ENCODE measurements around the gene ALPG. TPM values are rescaled to one million over a fixed set of nuclear protein-coding genes. Genes with fewer than 3 reads are reported as not detected.

The ALPG gene
- total and polyA plus RNA-seq, 4 donors, result not detected

DNA sequence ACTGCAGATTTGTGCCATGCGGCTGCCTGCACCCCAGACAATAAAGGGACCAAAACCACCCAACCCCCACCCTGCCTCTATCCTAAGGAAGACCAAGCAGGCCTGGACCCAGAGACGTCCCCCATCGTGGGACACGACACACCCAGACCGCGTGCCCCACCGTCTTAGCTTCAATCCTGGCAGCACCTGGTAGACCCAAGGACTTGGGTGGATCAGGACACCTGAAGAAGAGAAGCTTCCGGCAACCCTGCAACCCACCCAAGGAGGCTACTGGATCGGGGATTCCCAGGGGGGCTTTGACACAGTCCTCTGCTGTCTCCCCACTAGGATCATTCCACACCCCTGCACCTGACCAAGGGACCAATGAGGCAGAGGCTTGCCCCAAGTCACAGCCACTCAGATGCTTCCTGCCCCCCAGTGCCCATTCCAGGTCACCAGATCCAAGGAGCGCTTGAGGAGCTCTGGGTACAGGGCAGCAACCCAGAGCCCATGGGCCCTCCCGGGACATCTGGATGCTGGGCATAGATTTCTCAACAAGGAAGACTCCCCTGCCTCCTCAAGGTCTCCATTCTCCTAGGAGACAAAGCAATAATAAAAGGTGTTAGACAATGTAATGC is 52.9 kb downstream of the ALPG start:
- Histone ChIP-seq H3K9me3 (ENCODE audit: control insufficient read depth in 4 of 4, low read length in 3 of 4) (peaks cover 0 to 1% (median 0%) of the 10 kb centered on the region in 4 donors), H3K36me3 (ENCODE audit: control insufficient read depth in 4 of 4, insufficient read depth in 3 of 4, low read depth in 1 of 4, low read length in 3 of 4) (no peaks in the 10 kb centered on the region), H3K27ac (ENCODE audit: low read depth in 1 of 2, low read length in 2 of 2) (no peak overlapping the region), H3K9ac (ENCODE audit: low read depth in 1 of 2, low read length in 2 of 2) (no peak overlapping the region), H3K4me1 (ENCODE audit: control insufficient read depth in 4 of 4, insufficient read depth in 4 of 4, low read length in 3 of 4) (no peaks in the 10 kb centered on the region), H3K27me3 (ENCODE audit: control insufficient read depth in 4 of 4, insufficient read depth in 4 of 4, low read length in 3 of 4) (peaks cover 0 to 7% (median 2%) of the 10 kb centered on the region in 4 donors), H3K4me3 (ENCODE audit: low read depth in 1 of 3, low read length in 3 of 3) (no peak overlapping the region)
- whole genome bisulfite sequencing, result 77% methylated on average over 11 of the region's 11 CpGs
- TF ChIP-seq, protein P1, sequence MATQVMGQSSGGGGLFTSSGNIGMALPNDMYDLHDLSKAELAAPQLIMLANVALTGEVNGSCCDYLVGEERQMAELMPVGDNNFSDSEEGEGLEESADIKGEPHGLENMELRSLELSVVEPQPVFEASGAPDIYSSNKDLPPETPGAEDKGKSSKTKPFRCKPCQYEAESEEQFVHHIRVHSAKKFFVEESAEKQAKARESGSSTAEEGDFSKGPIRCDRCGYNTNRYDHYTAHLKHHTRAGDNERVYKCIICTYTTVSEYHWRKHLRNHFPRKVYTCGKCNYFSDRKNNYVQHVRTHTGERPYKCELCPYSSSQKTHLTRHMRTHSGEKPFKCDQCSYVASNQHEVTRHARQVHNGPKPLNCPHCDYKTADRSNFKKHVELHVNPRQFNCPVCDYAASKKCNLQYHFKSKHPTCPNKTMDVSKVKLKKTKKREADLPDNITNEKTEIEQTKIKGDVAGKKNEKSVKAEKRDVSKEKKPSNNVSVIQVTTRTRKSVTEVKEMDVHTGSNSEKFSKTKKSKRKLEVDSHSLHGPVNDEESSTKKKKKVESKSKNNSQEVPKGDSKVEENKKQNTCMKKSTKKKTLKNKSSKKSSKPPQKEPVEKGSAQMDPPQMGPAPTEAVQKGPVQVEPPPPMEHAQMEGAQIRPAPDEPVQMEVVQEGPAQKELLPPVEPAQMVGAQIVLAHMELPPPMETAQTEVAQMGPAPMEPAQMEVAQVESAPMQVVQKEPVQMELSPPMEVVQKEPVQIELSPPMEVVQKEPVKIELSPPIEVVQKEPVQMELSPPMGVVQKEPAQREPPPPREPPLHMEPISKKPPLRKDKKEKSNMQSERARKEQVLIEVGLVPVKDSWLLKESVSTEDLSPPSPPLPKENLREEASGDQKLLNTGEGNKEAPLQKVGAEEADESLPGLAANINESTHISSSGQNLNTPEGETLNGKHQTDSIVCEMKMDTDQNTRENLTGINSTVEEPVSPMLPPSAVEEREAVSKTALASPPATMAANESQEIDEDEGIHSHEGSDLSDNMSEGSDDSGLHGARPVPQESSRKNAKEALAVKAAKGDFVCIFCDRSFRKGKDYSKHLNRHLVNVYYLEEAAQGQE (IDR thresholded peaks at IDR 0.05), result no peak
- TF ChIP-seq TAF1 (conservative IDR thresholded peaks at IDR 0.05) (no peak), HNF4G (IDR thresholded peaks at IDR 0.05) (no peak), YY1 (IDR thresholded peaks at IDR 0.05) (no peak), JUND (IDR thresholded peaks at IDR 0.05) (no peak), EGR1 (IDR thresholded peaks at IDR 0.05; ENCODE audit: low read depth in 2 of 2) (no peak), FOXA2 (IDR thresholded peaks at IDR 0.05) (no peak)
- TF ChIP-seq, protein P2, sequence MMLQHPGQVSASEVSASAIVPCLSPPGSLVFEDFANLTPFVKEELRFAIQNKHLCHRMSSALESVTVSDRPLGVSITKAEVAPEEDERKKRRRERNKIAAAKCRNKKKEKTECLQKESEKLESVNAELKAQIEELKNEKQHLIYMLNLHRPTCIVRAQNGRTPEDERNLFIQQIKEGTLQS (IDR thresholded peaks at IDR 0.05), result no peak
- TF ChIP-seq, protein P3, sequence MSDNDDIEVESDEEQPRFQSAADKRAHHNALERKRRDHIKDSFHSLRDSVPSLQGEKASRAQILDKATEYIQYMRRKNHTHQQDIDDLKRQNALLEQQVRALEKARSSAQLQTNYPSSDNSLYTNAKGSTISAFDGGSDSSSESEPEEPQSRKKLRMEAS (IDR thresholded peaks at IDR 0.05), result no peak
- no peak for DNase-seq (ENCODE audit: low spot score)

DNA sequence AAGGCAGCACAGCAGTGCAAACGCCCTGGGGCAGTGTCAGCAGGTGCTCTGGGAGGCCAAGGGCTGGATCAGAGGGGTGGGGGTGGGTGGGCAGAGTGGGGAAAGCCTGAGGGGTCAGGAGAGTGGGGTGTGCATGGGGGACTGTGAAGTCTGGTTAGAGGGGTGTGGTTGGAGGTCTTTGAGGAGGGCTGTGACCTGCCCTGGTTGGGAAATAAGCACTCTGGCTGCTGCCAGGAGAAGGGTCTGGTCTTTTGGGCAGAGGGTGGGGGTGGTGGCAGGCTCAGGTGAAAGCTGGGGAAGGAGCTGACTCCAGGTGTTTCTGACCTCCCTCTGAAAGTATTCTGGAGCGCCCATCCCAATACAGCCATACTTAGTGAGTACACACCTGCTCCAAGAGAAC is 53.5 kb downstream of the ALPG start:
- WGBS, result 63% methylated on average over 2 of the region's 2 CpGs
- Histone ChIP-seq H3K4me1 (ENCODE audit: control insufficient read depth in 4 of 4, insufficient read depth in 4 of 4, low read length in 3 of 4) (no peaks in the 10 kb centered on the region), H3K4me3 (ENCODE audit: low read depth in 1 of 3, low read length in 3 of 3) (no peak overlapping the region), H3K27me3 (ENCODE audit: control insufficient read depth in 4 of 4, insufficient read depth in 4 of 4, low read length in 3 of 4) (peaks cover 0 to 7% (median 2%) of the 10 kb centered on the region in 4 donors), H3K9ac (ENCODE audit: low read depth in 1 of 2, low read length in 2 of 2) (no peak overlapping the region), H3K36me3 (ENCODE audit: control insufficient read depth in 4 of 4, insufficient read depth in 3 of 4, low read depth in 1 of 4, low read length in 3 of 4) (no peaks in the 10 kb centered on the region), H3K27ac (ENCODE audit: low read depth in 1 of 2, low read length in 2 of 2) (no peak overlapping the region), H3K9me3 (ENCODE audit: control insufficient read depth in 4 of 4, low read length in 3 of 4) (peaks cover 0 to 1% (median 0%) of the 10 kb centered on the region in 4 donors)
- DNase-seq (ENCODE audit: low spot score), result no peak
- no peak for TF ChIP-seq TAF1 (conservative IDR thresholded peaks at IDR 0.05)
- TF ChIP-seq SP1 (IDR thresholded peaks at IDR 0.05), result no peak
- TF ChIP-seq, protein P4, sequence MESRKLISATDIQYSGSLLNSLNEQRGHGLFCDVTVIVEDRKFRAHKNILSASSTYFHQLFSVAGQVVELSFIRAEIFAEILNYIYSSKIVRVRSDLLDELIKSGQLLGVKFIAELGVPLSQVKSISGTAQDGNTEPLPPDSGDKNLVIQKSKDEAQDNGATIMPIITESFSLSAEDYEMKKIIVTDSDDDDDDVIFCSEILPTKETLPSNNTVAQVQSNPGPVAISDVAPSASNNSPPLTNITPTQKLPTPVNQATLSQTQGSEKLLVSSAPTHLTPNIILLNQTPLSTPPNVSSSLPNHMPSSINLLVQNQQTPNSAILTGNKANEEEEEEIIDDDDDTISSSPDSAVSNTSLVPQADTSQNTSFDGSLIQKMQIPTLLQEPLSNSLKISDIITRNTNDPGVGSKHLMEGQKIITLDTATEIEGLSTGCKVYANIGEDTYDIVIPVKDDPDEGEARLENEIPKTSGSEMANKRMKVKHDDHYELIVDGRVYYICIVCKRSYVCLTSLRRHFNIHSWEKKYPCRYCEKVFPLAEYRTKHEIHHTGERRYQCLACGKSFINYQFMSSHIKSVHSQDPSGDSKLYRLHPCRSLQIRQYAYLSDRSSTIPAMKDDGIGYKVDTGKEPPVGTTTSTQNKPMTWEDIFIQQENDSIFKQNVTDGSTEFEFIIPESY (IDR thresholded peaks at IDR 0.05), result no peak
- no peak for TF ChIP-seq HNF4G (IDR thresholded peaks at IDR 0.05)
- TF ChIP-seq, protein P3 (IDR thresholded peaks at IDR 0.05), result no peak
- no peak for TF ChIP-seq YY1 (IDR thresholded peaks at IDR 0.05)
- TF ChIP-seq FOXA1 (IDR thresholded peaks at IDR 0.05), result no peak
- TF ChIP-seq, protein P5, sequence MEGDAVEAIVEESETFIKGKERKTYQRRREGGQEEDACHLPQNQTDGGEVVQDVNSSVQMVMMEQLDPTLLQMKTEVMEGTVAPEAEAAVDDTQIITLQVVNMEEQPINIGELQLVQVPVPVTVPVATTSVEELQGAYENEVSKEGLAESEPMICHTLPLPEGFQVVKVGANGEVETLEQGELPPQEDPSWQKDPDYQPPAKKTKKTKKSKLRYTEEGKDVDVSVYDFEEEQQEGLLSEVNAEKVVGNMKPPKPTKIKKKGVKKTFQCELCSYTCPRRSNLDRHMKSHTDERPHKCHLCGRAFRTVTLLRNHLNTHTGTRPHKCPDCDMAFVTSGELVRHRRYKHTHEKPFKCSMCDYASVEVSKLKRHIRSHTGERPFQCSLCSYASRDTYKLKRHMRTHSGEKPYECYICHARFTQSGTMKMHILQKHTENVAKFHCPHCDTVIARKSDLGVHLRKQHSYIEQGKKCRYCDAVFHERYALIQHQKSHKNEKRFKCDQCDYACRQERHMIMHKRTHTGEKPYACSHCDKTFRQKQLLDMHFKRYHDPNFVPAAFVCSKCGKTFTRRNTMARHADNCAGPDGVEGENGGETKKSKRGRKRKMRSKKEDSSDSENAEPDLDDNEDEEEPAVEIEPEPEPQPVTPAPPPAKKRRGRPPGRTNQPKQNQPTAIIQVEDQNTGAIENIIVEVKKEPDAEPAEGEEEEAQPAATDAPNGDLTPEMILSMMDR (IDR thresholded peaks at IDR 0.05; ENCODE audit: low read depth, low read length, missing input control), result no peak
- TF ChIP-seq RAD21 (IDR thresholded peaks at IDR 0.05), result no peak
- TF ChIP-seq JUND (IDR thresholded peaks at IDR 0.05), result no peak
- no peak for TF ChIP-seq RXRA (IDR thresholded peaks at IDR 0.05)
- TF ChIP-seq FOXA2 (IDR thresholded peaks at IDR 0.05), result no peak
- TF ChIP-seq, protein P2 (IDR thresholded peaks at IDR 0.05), result no peak
- no peak for TF ChIP-seq EGR1 (IDR thresholded peaks at IDR 0.05; ENCODE audit: low read depth in 2 of 2)
- TF ChIP-seq HNF4A (conservative IDR thresholded peaks at IDR 0.05), result no peak
- TF ChIP-seq, protein P1 (IDR thresholded peaks at IDR 0.05), result no peak
- no peak for TF ChIP-seq NR2F2 (IDR thresholded peaks at IDR 0.05)
- TF ChIP-seq GABPA (IDR thresholded peaks at IDR 0.05 in 1 of 2, conservative IDR thresholded peaks at IDR 0.05 in 1 of 2), result no peak

Measured in liver (tissue), 9 donors.